Activated naive CD4-positive, alpha-beta T cell treated with anti-CD3 and anti-CD28 coated beads, Interleukin-2, amount 50 U/mL, for 24 hours (primary cell): ENCODE data around the gene MEI4.
"Not testable (repeated sequence)": the region's sequence is repeated elsewhere in the genome, so short reads cannot be mapped to it uniquely, and the experiment has no call there.

Experiments used
- H3K27ac Mint-ChIP-seq: one replicate; pipeline ENCODE4 v1.8.0; 2021; ENCODE audit warnings: mild to moderate bottlenecking, mixed read lengths
- H3K27me3 Mint-ChIP-seq: one replicate; pipeline ENCODE4 v1.8.0; 2021; ENCODE audit warnings: mixed read lengths
- H3K36me3 Mint-ChIP-seq: one replicate; pipeline ENCODE4 v1.8.0; 2021; ENCODE audit warnings: mixed read lengths
- H3K4me1 Mint-ChIP-seq: one replicate; pipeline ENCODE4 v1.8.0; 2021; ENCODE audit warnings: mixed read lengths
- H3K4me3 Mint-ChIP-seq: one replicate; pipeline ENCODE4 v1.8.0; 2021; ENCODE audit warnings: mild to moderate bottlenecking, mixed read lengths
- H3K9me3 Mint-ChIP-seq: one replicate; pipeline ENCODE4 v1.8.0; 2021; ENCODE audit warnings: mixed read lengths

The MEI4 gene

DNA sequence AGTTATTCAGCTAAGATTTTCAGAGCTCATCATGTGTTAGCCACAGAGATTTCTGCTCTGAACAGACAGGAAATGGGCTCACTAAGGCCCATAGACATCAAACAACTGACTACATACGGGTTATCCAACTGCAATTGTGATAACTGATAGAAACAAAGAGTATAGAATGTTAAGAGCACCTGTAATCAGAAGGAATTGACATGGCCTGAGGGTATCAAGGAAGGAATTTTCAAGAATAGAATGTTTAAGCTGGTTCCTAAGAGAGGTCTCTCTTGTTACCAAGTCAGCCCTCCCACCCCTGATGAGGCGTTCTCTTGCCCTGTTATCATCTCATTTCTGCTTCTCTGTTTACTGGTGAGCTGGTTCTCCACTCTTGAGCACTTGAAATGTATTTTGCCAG, at the start of gene MEI4:
Gene MEI4, plus strand, starts transcription at position 301 of the 400 bp plus-strand sequence. CDS start 37,633 bp downstream, outside the sequence.
- Mint-ChIP-seq H3K27me3 (peaks cover 25% of the 10 kb centered on the region), H3K27ac (no peak within 1 kb of the TSS), H3K4me1 (no peaks in the 10 kb centered on the region), H3K4me3 (no peak within 1 kb of the TSS), H3K9me3 (peaks cover 9% of the 10 kb centered on the region), H3K36me3 (no peaks in the 10 kb centered on the region)

GRCh38 chr6:77604476-77604875, 48.4 kb upstream of the MEI4 start:
- Mint-ChIP-seq H3K27me3 (no peaks in the 10 kb centered on the region), H3K36me3 (no peaks in the 10 kb centered on the region)

DNA sequence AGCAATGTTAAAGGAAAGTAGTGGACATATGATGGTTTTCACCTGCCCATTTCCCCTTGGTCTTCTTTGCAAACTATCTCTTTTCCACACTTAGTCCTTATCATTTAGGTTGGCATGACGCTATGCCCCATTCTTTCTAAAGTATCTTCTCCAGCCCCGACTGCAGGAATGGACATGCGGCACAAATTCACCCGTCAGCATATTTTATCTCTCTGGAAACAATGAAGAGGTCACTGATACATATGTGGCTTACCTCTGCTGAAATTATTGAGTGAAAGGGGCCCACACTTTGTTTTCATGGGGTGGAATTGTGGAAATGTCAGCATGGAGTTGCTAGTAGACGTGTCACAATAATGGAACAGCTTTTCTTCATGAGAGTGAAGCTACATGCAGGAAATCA, 45.8 kb upstream of the MEI4 start:
- Mint-ChIP-seq H3K27me3 (no peaks in the 10 kb centered on the region), H3K4me3 (no peak overlapping the region), H3K9me3 (peaks cover 7% of the 10 kb centered on the region), H3K27ac (no peak overlapping the region), H3K4me1 (no peaks in the 10 kb centered on the region), H3K36me3 (no peaks in the 10 kb centered on the region)

More at GRCh38 chr6:77604476-77604875, 48.4 kb upstream of the MEI4 start:
- no peak overlapping the region for H3K4me3 Mint-ChIP-seq
- peaks cover 11% of the 10 kb centered on the region for H3K9me3 Mint-ChIP-seq
- H3K4me1 Mint-ChIP-seq: no peaks in the 10 kb centered on the region
- H3K27ac Mint-ChIP-seq: no peak overlapping the region

- Mint-ChIP-seq H3K4me1 (no peaks in the 10 kb centered on the region), H3K27ac (no peak overlapping the region), H3K36me3 (no peaks in the 10 kb centered on the region), H3K9me3 (peaks cover 7% of the 10 kb centered on the region), H3K4me3 (no peak overlapping the region), H3K27me3 (no peaks in the 10 kb centered on the region)
Measured at GRCh38 chr6:77609106-77609505, 43.7 kb upstream of the MEI4 start.

DNA sequence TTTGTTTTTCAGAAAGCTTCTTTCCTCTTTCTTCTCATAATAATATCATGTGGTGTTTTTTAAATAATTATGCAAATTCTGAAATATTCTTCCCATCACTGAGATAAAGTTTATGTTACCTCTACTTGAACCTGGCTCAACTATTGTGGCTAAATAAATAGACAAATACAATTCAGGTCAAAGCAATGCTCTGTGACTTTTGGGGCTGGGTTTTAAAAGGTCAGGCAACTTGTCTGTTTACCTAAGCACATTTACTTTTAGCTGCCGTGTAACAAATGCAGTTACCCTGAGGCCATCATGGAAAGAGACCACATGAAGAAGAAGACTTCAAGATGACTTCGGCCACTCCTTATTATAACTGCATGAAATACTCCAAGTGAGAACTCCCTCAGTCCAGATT, 33.7 kb upstream of the MEI4 start:
- Mint-ChIP-seq H3K27me3 (no peaks in the 10 kb centered on the region), H3K36me3 (no peaks in the 10 kb centered on the region), H3K27ac (no peak overlapping the region), H3K4me1 (no peaks in the 10 kb centered on the region), H3K4me3 (no peak overlapping the region), H3K9me3 (no peaks in the 10 kb centered on the region)

DNA sequence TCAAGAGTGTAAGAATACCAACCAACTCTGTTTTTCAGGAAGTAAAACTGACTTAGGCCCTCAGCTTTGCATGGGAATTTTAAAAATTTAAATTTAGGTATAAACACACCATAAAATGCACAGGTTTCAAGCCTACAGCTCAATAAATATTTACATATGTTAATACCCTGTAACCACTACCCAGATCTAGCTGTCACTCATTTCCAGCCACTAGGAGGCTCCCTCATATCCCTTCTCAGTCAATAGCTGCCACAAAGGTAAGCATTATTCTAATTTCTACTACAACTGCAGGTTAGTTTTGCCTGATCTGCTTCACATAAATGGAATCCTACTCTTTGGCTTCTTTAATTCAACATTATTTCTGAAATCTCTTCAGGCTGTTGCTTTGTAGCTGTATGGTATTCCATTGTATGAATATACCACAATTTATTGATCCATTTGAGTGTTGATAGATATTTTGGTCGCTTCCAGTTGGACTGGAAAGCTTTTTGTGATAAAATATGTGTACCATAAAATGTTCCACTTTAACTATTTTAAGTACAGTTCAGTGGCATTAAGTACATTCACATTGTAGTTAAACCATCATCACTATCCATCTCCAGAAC, 32.5 kb upstream of the MEI4 start:
- Mint-ChIP-seq H3K9me3 (no peaks in the 10 kb centered on the region), H3K36me3 (no peaks in the 10 kb centered on the region), H3K27me3 (no peaks in the 10 kb centered on the region), H3K4me1 (no peaks in the 10 kb centered on the region), H3K27ac (no peak overlapping the region), H3K4me3 (no peak overlapping the region)

DNA sequence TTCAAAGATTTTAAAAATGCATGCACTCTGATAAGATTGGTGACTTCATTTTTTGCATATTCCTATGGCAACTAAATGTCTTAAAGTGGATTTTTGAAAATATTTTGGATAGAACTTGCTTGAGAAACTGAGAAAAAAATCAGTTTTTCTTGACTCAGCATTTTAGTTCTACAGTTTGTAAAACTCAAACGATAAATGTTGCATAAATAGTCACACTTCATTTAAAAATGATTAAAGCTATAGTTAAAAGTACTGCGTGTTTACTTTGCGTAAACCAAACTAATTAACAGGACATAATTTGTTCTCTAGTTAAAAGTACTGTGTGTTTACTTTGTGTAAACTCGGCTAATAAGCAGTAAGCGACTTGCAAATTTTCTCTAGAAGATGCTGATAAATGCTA, 28.3 kb upstream of the MEI4 start:
- Mint-ChIP-seq H3K4me3 (no peak overlapping the region), H3K27me3 (no peaks in the 10 kb centered on the region), H3K9me3 (no peaks in the 10 kb centered on the region), H3K36me3 (no peaks in the 10 kb centered on the region), H3K4me1 (no peaks in the 10 kb centered on the region), H3K27ac (no peak overlapping the region)

DNA sequence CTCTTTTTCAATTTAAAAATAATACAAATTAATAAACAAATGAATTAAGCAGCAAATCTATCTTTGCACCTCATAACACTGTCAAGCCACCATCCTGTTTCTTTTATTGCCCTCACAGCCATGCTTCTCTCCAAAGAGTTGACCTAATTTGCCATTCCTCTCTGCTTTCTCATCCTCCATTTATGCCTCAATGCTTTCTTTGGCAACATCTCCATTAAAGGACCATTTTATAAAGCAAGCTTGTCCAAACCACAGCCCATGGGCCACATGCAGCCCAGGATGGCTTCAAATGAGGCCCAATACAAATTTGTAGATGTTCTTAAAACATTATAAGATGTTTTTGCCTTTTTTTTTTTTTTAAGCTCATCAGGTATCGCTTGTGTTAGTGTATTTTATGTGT, 26.4 kb upstream of the MEI4 start:
- Mint-ChIP-seq H3K4me1 (no peaks in the 10 kb centered on the region), H3K27me3 (no peaks in the 10 kb centered on the region), H3K4me3 (no peak overlapping the region), H3K36me3 (no peaks in the 10 kb centered on the region), H3K27ac (no peak overlapping the region), H3K9me3 (no peaks in the 10 kb centered on the region)

DNA sequence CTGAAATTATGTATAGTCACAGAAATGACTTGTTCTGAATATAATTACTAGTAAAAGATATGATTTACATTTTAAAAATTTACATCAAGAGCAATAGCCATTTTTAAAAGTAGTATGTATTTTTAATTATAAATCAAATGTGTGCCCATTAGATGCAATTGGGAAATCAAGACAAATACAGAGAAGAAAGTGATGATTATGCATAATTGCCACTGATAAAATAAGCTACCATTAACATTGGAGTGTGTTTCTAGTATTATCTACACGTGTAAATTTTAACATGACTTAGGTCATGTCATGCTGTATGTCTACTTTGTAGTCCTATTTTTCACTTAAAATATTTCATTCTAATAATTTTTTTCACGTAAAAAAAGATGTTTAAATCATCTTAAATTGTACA, 22.8 kb upstream of the MEI4 start:
- Mint-ChIP-seq H3K36me3 (no peaks in the 10 kb centered on the region), H3K4me1 (no peaks in the 10 kb centered on the region), H3K27me3 (no peaks in the 10 kb centered on the region), H3K9me3 (no peaks in the 10 kb centered on the region), H3K27ac (no peak overlapping the region), H3K4me3 (no peak overlapping the region)

- Mint-ChIP-seq H3K27ac (no peak overlapping the region), H3K4me3 (no peak overlapping the region)
Measured at GRCh38 chr6:77633471-77633870, 19.4 kb upstream of the MEI4 start.

DNA sequence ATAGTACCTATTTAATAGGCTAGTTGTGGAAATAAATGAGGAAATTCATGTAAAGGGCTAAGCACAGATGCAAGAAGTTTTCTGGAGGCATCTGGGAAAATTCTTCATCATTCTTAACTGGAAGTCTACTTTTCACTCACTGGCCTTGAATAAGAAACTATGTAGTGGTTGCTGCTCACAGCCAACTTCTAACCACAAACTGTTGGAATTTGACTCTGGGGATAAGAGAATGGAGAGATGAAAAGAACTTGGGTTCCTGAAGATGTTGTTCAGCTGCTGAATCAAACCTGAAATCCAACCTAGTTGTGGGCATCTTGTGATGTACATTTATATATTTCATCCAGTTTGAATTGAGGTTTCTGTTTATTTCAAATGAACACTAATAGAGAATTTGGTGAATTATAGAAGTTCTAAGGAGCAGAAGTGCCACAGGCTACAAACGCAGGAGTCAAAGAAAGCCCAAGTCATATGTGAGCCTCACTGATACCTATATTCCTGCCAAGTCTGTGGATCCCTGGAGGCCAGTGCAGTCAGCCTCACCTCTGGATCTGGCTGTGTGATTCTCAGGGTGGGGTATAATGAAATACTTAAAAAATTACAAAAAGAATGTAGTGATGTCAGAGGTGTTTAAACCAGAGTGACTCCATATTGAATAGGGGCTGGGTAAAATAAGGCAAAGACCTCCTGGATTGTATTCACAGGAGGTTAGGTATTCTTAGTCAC, 18.7 kb upstream of the MEI4 start:
- no peaks in the 10 kb centered on the region for H3K36me3 Mint-ChIP-seq
- no peak overlapping the region for H3K4me3 Mint-ChIP-seq
- no peaks in the 10 kb centered on the region for H3K4me1 Mint-ChIP-seq
- H3K9me3 Mint-ChIP-seq: no peaks in the 10 kb centered on the region
- H3K27me3 Mint-ChIP-seq: no peaks in the 10 kb centered on the region
- no peak overlapping the region for H3K27ac Mint-ChIP-seq

More at GRCh38 chr6:77633471-77633870, 19.4 kb upstream of the MEI4 start:
- Mint-ChIP-seq H3K36me3 (no peaks in the 10 kb centered on the region), H3K9me3 (no peaks in the 10 kb centered on the region), H3K27me3 (no peaks in the 10 kb centered on the region), H3K4me1 (no peaks in the 10 kb centered on the region)

DNA sequence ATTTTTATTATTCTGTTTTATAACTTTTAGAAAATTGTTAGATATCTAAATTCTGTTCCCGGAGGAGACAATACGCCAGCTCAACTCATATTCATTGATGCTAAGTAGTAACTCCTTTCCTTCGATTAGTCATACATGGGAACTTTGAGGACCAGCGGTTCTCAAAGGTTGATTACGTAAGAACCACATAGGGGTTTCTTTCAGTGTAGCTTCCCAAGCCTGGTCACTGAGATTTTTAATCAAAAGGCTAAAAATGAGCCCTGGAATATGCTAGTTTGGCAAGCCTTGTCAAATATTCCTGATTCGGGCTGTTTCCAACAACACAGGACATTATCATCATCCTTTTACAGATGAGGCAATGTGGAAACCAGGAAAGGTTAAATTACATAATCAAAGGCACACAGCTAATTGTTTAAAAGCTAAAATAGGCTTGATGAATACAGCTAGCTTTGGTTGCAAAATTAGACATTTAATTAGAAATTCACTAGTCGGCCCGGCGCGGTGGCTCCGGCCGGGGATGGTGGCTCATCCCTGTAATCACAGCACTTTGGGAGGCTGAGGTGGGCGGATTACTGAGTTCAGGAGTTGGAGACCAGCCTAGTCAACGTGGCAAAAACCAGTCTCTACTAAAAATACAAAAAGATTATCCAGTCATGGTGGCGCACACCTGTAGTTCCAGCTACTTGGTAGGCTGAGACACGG, 14.6 kb upstream of the MEI4 start:
- H3K36me3 Mint-ChIP-seq: no peaks in the 10 kb centered on the region
- no peak overlapping the region for H3K27ac Mint-ChIP-seq
- no peaks in the 10 kb centered on the region for H3K4me1 Mint-ChIP-seq
- H3K9me3 Mint-ChIP-seq: peaks cover 8% of the 10 kb centered on the region
- no peak overlapping the region for H3K4me3 Mint-ChIP-seq
- no peaks in the 10 kb centered on the region for H3K27me3 Mint-ChIP-seq

GRCh38 chr6:77644102-77644705, 8.6 kb upstream of the MEI4 start:
- Mint-ChIP-seq H3K9me3 (peaks cover 8% of the 10 kb centered on the region), H3K4me1 (no peaks in the 10 kb centered on the region), H3K36me3 (no peaks in the 10 kb centered on the region), H3K27ac (no peak overlapping the region), H3K4me3 (no peak overlapping the region), H3K27me3 (peaks cover 9% of the 10 kb centered on the region)

DNA sequence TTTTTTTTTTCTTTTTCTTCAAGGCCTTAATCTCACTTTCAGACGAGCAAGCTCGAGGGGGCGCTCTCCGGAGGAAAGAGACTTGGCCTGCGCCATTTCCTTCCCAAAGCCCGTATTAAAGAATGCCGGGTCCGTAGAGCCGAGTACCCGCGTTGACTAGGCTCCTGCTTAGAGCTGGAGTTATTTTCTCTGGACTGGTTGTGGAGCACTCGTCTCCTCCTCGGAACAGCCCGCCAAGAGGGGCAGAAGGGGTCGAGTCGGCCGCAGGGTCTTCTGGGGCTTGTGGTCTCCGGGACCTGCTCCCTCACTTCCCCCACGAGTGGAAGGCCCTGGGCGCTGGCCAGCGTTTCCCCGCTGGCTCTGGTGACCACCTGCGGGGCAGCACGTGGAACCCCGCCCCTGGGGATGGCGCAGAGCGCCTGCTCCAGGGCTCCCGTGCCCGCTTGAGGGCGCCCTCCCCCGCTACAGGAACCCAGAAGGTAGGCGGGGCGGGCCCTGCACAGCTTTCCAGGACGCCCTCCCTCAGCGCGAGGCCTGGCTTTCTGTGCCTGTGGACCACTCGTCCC, 2.7 kb upstream of the MEI4 start:
- Mint-ChIP-seq H3K4me1 (no peaks in the 10 kb centered on the region), H3K27me3 (peaks cover 25% of the 10 kb centered on the region), H3K27ac (no peak overlapping the region), H3K9me3 (peaks cover 9% of the 10 kb centered on the region), H3K4me3 (no peak overlapping the region), H3K36me3 (no peaks in the 10 kb centered on the region)

DNA sequence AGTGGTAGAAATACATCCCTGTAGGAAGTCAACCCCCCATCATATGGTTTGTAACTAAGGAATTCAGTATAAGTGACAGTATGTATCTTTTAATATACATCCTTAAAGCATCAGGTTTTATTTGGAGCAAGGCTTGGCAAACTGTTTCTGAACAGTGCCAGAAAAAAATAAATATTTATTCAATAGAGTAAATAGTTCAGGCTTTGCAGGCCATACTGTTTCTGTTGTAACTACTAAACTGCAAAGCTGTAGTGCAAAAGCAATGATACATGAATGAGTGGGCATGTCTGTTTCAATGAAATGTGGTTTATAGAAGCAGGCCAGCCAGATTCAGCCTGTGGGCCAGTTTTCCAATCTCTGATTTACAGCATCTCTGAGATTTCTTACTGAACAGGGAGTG, 977 bp downstream of the MEI4 start:
- no peaks in the 10 kb centered on the region for H3K36me3 Mint-ChIP-seq
- H3K9me3 Mint-ChIP-seq: peaks cover 9% of the 10 kb centered on the region
- H3K27me3 Mint-ChIP-seq: peaks cover 19% of the 10 kb centered on the region
- no peak overlapping the region for H3K27ac Mint-ChIP-seq
- no peak overlapping the region for H3K4me3 Mint-ChIP-seq
- H3K4me1 Mint-ChIP-seq: no peaks in the 10 kb centered on the region

GRCh38 chr6:77655035-77655434, 2.2 kb downstream of the MEI4 start:
- H3K27me3 Mint-ChIP-seq: peaks cover 13% of the 10 kb centered on the region
- not testable (repeated sequence) for H3K36me3 Mint-ChIP-seq, H3K27ac Mint-ChIP-seq, H3K9me3 Mint-ChIP-seq, H3K4me1 Mint-ChIP-seq, H3K4me3 Mint-ChIP-seq
